HEK293T (cell line): ENCODE measurements around the gene FASTKD1.

ENCODE experiments used
- ARNT ChIP-seq: fragments of 450-650 bp; IDR thresholded peaks from 2 replicates; pipeline ENCODE4 v1.6.1; 2017; ENCODE audit warnings: mild to moderate bottlenecking
- FOXA1 ChIP-seq: fragments of 450-650 bp; IDR thresholded peaks from 2 replicates; pipeline ENCODE4 v1.6.1; 2016; ENCODE audit warnings: mild to moderate bottlenecking
- SUZ12 ChIP-seq: fragments of 450-650 bp; IDR thresholded peaks from 2 replicates; pipeline ENCODE4 v1.6.1; 2016; ENCODE audit warnings: mild to moderate bottlenecking

DNA sequence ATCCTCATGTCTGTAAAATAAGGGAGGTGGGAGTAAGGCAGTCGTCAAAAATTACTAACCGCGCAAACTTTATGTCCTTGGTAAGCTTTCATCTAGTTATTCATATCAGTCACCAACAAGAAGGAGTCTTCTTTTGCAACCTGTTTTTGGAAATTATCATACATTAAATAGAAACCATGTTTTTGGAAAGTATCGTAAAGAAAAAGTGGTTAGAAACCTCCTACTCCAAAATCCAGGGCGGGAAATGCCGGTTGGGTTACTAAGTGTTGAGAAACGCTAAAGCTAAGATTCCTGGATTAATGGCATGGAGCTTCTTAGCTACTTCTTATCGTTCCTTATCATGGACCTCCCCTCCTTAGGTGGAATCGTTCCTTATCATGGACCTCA is 93.6 kb downstream of the FASTKD1 start:
- TF ChIP-seq SUZ12: no peak
- no peak for TF ChIP-seq FOXA1
- TF ChIP-seq ARNT: no peak
